ENCODE measurements around the gene RAB11FIP3. TPM values are rescaled to one million over a fixed set of nuclear protein-coding genes. Genes with fewer than 3 reads are reported as not detected.

Gene RAB11FIP3
- total RNA-seq, 2 donors from 2014 or later = 62.7 to 68.9 TPM

DNA sequence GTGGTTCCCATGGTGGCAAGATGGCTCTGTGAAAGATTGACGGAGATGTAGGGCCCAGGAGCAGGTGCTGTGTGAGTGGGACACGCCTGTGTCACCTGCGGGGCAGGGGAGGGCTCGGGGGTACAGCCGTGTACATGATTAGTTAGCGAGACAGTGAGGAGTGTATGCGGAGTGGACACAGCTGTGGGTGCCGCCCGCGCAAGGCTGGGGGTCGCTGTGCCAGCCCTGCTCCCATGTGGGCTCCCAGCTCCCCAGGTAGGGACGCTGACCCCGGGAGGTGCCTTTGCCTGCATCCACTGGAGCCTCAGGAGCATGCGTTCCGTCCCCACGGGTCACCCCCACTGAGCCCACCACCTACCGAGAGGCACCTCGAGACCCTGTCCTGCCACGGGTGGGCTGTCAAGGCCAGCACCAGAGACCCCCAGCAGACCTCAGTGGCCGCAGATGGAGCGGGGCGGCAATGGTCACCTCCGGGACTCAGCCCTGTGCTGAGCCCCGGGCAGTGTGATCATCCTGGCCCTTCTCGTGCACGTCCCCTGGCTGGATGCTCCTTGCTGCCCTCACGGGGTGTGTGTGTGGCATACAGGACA, 109.5 kb downstream of the RAB11FIP3 start:
- peaks cover under 1% of the 10 kb centered on the region for H3K4me1 Mint-ChIP-seq
- Histone ChIP-seq H3K27me3 (ENCODE audit: control insufficient read depth, insufficient read depth, low read length, poor library complexity, severe bottlenecking) (no peaks in the 10 kb centered on the region), H3K9ac (ENCODE audit: extremely low read depth, low read length, poor library complexity, severe bottlenecking) (no peak overlapping the region), H3K4me1 (ENCODE audit: control insufficient read depth, insufficient read depth, low read length) (peaks cover 9% of the 10 kb centered on the region), H3K9me3 (ENCODE audit: control insufficient read depth, low read length) (no peaks in the 10 kb centered on the region), H3K36me3 (ENCODE audit: control insufficient read depth, insufficient read depth, low read length) (peaks cover 9% of the 10 kb centered on the region), H3K27ac (ENCODE audit: low read depth, low read length) (no peak overlapping the region), H3K4me3 (ENCODE audit: low read length) (no peak overlapping the region)
- TF ChIP-seq, protein P1, sequence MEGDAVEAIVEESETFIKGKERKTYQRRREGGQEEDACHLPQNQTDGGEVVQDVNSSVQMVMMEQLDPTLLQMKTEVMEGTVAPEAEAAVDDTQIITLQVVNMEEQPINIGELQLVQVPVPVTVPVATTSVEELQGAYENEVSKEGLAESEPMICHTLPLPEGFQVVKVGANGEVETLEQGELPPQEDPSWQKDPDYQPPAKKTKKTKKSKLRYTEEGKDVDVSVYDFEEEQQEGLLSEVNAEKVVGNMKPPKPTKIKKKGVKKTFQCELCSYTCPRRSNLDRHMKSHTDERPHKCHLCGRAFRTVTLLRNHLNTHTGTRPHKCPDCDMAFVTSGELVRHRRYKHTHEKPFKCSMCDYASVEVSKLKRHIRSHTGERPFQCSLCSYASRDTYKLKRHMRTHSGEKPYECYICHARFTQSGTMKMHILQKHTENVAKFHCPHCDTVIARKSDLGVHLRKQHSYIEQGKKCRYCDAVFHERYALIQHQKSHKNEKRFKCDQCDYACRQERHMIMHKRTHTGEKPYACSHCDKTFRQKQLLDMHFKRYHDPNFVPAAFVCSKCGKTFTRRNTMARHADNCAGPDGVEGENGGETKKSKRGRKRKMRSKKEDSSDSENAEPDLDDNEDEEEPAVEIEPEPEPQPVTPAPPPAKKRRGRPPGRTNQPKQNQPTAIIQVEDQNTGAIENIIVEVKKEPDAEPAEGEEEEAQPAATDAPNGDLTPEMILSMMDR (conservative IDR thresholded peaks at IDR 0.05) = no peak
- no peaks in the 10 kb centered on the region for H3K27me3 Mint-ChIP-seq (ENCODE audit: insufficient read depth)
- no peak for DNase-seq
- 96 to 97% methylated on average over 9 to 27 of the region's 27 CpGs for WGBS, 2 experiments (ENCODE audit: insufficient coverage in 1 of 2, insufficient read length in 1 of 2)
- peaks cover 10% of the 10 kb centered on the region for H3K36me3 Mint-ChIP-seq (ENCODE audit: low read depth)
- H3K27ac Mint-ChIP-seq = no peak overlapping the region
- H3K4me3 Mint-ChIP-seq = no peak overlapping the region
- H3K9me3 Mint-ChIP-seq = no peaks in the 10 kb centered on the region

DNA sequence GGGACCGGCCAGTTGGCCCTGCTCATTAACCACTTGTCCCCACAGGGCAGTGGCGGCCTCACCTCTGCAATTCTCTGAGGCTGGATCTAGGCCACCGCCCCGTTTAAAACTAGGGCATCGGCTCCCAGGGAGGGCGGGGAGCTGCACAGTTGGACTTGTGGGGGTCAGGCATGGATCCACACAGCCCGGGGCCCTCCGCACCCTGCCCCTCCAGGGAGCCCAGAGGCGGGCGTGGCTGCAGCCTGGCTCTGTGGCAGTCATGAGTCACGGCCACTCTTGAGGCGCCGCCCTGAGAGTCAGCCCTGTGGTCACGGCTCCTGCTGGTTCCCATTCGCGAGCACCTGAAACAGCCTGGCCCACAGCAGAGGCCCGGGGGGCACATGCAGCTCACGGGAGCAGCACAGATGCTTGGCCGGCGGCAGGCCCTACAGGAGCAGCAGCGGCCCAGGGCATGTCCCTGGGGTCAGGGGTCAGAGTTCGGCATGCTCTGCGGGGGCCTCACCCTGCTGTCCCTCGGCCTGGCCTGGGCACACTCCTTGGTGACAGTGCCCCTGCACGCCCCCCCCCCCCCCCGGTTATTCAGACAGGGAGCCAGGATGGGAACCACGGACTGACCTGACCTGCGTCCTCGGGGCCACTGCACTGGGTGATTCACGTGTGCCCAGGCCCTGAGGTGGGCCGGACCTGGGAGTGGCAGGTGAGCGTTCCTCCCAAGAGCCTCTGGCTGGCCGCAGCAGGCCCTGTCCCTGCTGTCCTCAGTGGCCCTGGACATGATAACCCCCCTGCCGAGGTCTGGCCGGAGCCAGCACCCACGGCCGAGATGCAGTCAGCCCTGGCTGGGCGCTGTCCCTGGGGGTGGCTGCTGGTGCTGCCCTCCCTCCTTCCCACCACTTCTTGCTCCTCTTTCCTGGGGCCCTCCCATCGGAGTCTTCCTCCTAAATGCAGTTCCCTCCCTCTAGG, 110.3 kb downstream of the RAB11FIP3 start:
- no peak overlapping the region for H3K4me3 ChIP-seq (ENCODE audit: low read length)
- no peak for DNase-seq
- 93 to 97% methylated on average over 20 to 39 of the region's 39 CpGs for WGBS, 2 experiments (ENCODE audit: insufficient coverage in 1 of 2, insufficient read length in 1 of 2)
- Mint-ChIP-seq H3K36me3 (ENCODE audit: low read depth) (peaks cover 10% of the 10 kb centered on the region), H3K4me1 (no peaks in the 10 kb centered on the region), H3K27me3 (ENCODE audit: insufficient read depth) (no peaks in the 10 kb centered on the region), H3K9me3 (no peaks in the 10 kb centered on the region), H3K27ac (no peak overlapping the region), H3K4me3 (no peak overlapping the region)
- peaks cover 8% of the 10 kb centered on the region for H3K36me3 ChIP-seq (ENCODE audit: control insufficient read depth, insufficient read depth, low read length)
- no peaks in the 10 kb centered on the region for H3K9me3 ChIP-seq (ENCODE audit: control insufficient read depth, low read length)
- H3K27ac ChIP-seq (ENCODE audit: low read depth, low read length) = no peak overlapping the region
- no peaks in the 10 kb centered on the region for H3K27me3 ChIP-seq (ENCODE audit: control insufficient read depth, insufficient read depth, low read length, poor library complexity, severe bottlenecking)
- H3K4me1 ChIP-seq (ENCODE audit: control insufficient read depth, insufficient read depth, low read length) = peaks cover 8% of the 10 kb centered on the region
- H3K9ac ChIP-seq (ENCODE audit: extremely low read depth, low read length, poor library complexity, severe bottlenecking) = no peak overlapping the region
- TF ChIP-seq, protein P1 (conservative IDR thresholded peaks at IDR 0.05) = no peak

DNA sequence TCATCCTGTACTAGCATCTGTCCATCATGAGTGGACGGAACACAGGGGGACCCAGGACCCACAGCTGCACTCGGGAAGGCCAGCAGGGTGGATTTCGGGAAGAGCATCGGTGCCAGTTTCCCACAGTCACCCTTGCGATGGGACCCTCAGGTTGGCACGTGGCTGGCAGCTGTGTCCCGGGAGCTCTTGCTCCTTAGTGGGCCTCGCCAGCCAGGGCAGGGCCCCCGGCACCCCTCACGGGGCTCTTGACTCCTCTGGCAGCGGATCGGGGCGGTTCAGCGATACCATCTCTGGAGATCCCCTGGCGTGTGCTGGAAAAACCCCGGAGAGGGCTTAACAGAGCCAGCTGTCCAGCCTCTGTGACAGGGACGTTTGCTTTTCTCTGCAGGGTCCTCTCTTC, 111.3 kb downstream of the RAB11FIP3 start:
- H3K27me3 Mint-ChIP-seq (ENCODE audit: insufficient read depth) = no peaks in the 10 kb centered on the region
- Histone ChIP-seq H3K9me3 (ENCODE audit: control insufficient read depth, low read length) (no peaks in the 10 kb centered on the region), H3K27me3 (ENCODE audit: control insufficient read depth, insufficient read depth, low read length, poor library complexity, severe bottlenecking) (no peaks in the 10 kb centered on the region), H3K9ac (ENCODE audit: extremely low read depth, low read length, poor library complexity, severe bottlenecking) (no peak overlapping the region), H3K36me3 (ENCODE audit: control insufficient read depth, insufficient read depth, low read length) (peaks cover 6% of the 10 kb centered on the region), H3K27ac (ENCODE audit: low read depth, low read length) (no peak overlapping the region), H3K4me3 (ENCODE audit: low read length) (no peak overlapping the region), H3K4me1 (ENCODE audit: control insufficient read depth, insufficient read depth, low read length) (peaks cover 8% of the 10 kb centered on the region)
- no peaks in the 10 kb centered on the region for H3K9me3 Mint-ChIP-seq
- WGBS, 2 experiments (ENCODE audit: insufficient coverage in 1 of 2, insufficient read length in 1 of 2) = 94 to 97% methylated on average over 15 to 17 of the region's 17 CpGs
- no peak overlapping the region for H3K27ac Mint-ChIP-seq
- no peak for DNase-seq
- no peak overlapping the region for H3K4me3 Mint-ChIP-seq
- H3K4me1 Mint-ChIP-seq = no peaks in the 10 kb centered on the region
- H3K36me3 Mint-ChIP-seq (ENCODE audit: low read depth) = peaks cover 12% of the 10 kb centered on the region
- TF ChIP-seq, protein P1 (conservative IDR thresholded peaks at IDR 0.05) = no peak
